ENCODE results near the gene SEMA3G. TPM values are rescaled to one million over a fixed set of nuclear protein-coding genes. Genes with fewer than 3 reads are reported as not detected.

Gene SEMA3G
- total RNA-seq, 2 experiments from 2014 or later, result 0.19 TPM; not detected in 1

GRCh38 chr3:52483081-52483480 is 38.2 kb upstream of the SEMA3G start:
- Mint-ChIP-seq H3K27me3 (no peaks in the 10 kb centered on the region), H3K9me3 (no peaks in the 10 kb centered on the region), H3K4me1 (no peaks in the 10 kb centered on the region), H3K4me3 (no peak overlapping the region), H3K27ac (no peak overlapping the region), H3K36me3 (peaks cover 11% of the 10 kb centered on the region)
- DNase-seq, result no peak

- no peak for DNase-seq
- no peak overlapping the region for H3K27ac Mint-ChIP-seq
- peaks cover 11% of the 10 kb centered on the region for H3K36me3 Mint-ChIP-seq
- H3K4me3 Mint-ChIP-seq, result no peak overlapping the region
- H3K27me3 Mint-ChIP-seq, result no peaks in the 10 kb centered on the region
- no peaks in the 10 kb centered on the region for H3K9me3 Mint-ChIP-seq
- no peaks in the 10 kb centered on the region for H3K4me1 Mint-ChIP-seq
Measured at GRCh38 chr3:52481819-52482521, 37.1 kb upstream of the SEMA3G start.

GRCh38 chr3:52480768-52481715 is 36.1 kb upstream of the SEMA3G start:
- no peak for DNase-seq
- Mint-ChIP-seq H3K9me3 (no peaks in the 10 kb centered on the region), H3K36me3 (peaks cover 11% of the 10 kb centered on the region), H3K27ac (no peak overlapping the region), H3K4me1 (no peaks in the 10 kb centered on the region), H3K27me3 (no peaks in the 10 kb centered on the region), H3K4me3 (no peak overlapping the region)

- H3K36me3 Mint-ChIP-seq, result peaks cover 9% of the 10 kb centered on the region
- no peak overlapping the region for H3K4me3 Mint-ChIP-seq
- no peaks in the 10 kb centered on the region for H3K4me1 Mint-ChIP-seq
- H3K9me3 Mint-ChIP-seq, result no peaks in the 10 kb centered on the region
- no peaks in the 10 kb centered on the region for H3K27me3 Mint-ChIP-seq
- H3K27ac Mint-ChIP-seq, result no peak overlapping the region
- no peak for DNase-seq
Measured at GRCh38 chr3:52479877-52480575, 35.1 kb upstream of the SEMA3G start.

GRCh38 chr3:52479037-52479876 is 34.4 kb upstream of the SEMA3G start:
- no peak for DNase-seq
- H3K27me3 Mint-ChIP-seq, result no peaks in the 10 kb centered on the region
- no peaks in the 10 kb centered on the region for H3K9me3 Mint-ChIP-seq
- H3K27ac Mint-ChIP-seq, result no peak overlapping the region
- no peaks in the 10 kb centered on the region for H3K4me1 Mint-ChIP-seq
- H3K4me3 Mint-ChIP-seq, result no peak overlapping the region
- H3K36me3 Mint-ChIP-seq, result peaks cover 9% of the 10 kb centered on the region

- Mint-ChIP-seq H3K27me3 (no peaks in the 10 kb centered on the region), H3K4me3 (no peak overlapping the region), H3K9me3 (no peaks in the 10 kb centered on the region), H3K27ac (no peak overlapping the region), H3K4me1 (no peaks in the 10 kb centered on the region), H3K36me3 (peaks cover 12% of the 10 kb centered on the region)
- no peak for DNase-seq
Measured at GRCh38 chr3:52477796-52478095, 32.8 kb upstream of the SEMA3G start.

GRCh38 chr3:52477076-52477795 is 32.3 kb upstream of the SEMA3G start:
- H3K36me3 Mint-ChIP-seq, result peaks cover 12% of the 10 kb centered on the region
- H3K27me3 Mint-ChIP-seq, result no peaks in the 10 kb centered on the region
- H3K27ac Mint-ChIP-seq, result no peak overlapping the region
- no peaks in the 10 kb centered on the region for H3K9me3 Mint-ChIP-seq
- H3K4me3 Mint-ChIP-seq, result no peak overlapping the region
- no peak for DNase-seq
- no peaks in the 10 kb centered on the region for H3K4me1 Mint-ChIP-seq

GRCh38 chr3:52473026-52473425 is 28.1 kb upstream of the SEMA3G start:
- no peak overlapping the region for H3K4me3 Mint-ChIP-seq
- peaks cover 1% of the 10 kb centered on the region for H3K4me1 Mint-ChIP-seq
- H3K27me3 Mint-ChIP-seq, result no peaks in the 10 kb centered on the region
- H3K27ac Mint-ChIP-seq, result no peak overlapping the region
- H3K9me3 Mint-ChIP-seq, result no peaks in the 10 kb centered on the region
- no peak for DNase-seq
- peaks cover 7% of the 10 kb centered on the region for H3K36me3 Mint-ChIP-seq

GRCh38 chr3:52472239-52473000 is 27.5 kb upstream of the SEMA3G start:
- H3K27me3 Mint-ChIP-seq, result no peaks in the 10 kb centered on the region
- no peak overlapping the region for H3K27ac Mint-ChIP-seq
- H3K4me1 Mint-ChIP-seq, result peaks cover 1% of the 10 kb centered on the region

GRCh38 chr3:52471371-52472238 is 26.7 kb upstream of the SEMA3G start:
- peaks cover 1% of the 10 kb centered on the region for H3K4me1 Mint-ChIP-seq
- no peak overlapping the region for H3K27ac Mint-ChIP-seq
- no peaks in the 10 kb centered on the region for H3K9me3 Mint-ChIP-seq
- DNase-seq, result no peak
- no peaks in the 10 kb centered on the region for H3K27me3 Mint-ChIP-seq
- peaks cover 7% of the 10 kb centered on the region for H3K36me3 Mint-ChIP-seq
- no peak overlapping the region for H3K4me3 Mint-ChIP-seq

More at GRCh38 chr3:52472239-52473000, 27.5 kb upstream of the SEMA3G start:
- Mint-ChIP-seq H3K9me3 (no peaks in the 10 kb centered on the region), H3K4me3 (no peak overlapping the region), H3K36me3 (peaks cover 7% of the 10 kb centered on the region)
- DNase-seq, result no peak

GRCh38 chr3:52470920-52471319 is 26.0 kb upstream of the SEMA3G start:
- H3K27ac Mint-ChIP-seq, result no peak overlapping the region
- no peaks in the 10 kb centered on the region for H3K9me3 Mint-ChIP-seq
- no peak for DNase-seq
- H3K36me3 Mint-ChIP-seq, result peaks cover 7% of the 10 kb centered on the region
- H3K4me3 Mint-ChIP-seq, result no peak overlapping the region
- no peaks in the 10 kb centered on the region for H3K27me3 Mint-ChIP-seq
- peaks cover 1% of the 10 kb centered on the region for H3K4me1 Mint-ChIP-seq

- Mint-ChIP-seq H3K36me3 (peaks cover 9% of the 10 kb centered on the region), H3K27ac (no peak overlapping the region), H3K4me1 (peaks cover 1% of the 10 kb centered on the region), H3K27me3 (no peaks in the 10 kb centered on the region), H3K4me3 (no peak overlapping the region), H3K9me3 (no peaks in the 10 kb centered on the region)
- no peak for DNase-seq
Measured at GRCh38 chr3:52469001-52469400, 24.1 kb upstream of the SEMA3G start.

- H3K4me3 Mint-ChIP-seq, result no peak overlapping the region
- H3K36me3 Mint-ChIP-seq, result peaks cover 5% of the 10 kb centered on the region
- H3K9me3 Mint-ChIP-seq, result no peaks in the 10 kb centered on the region
- H3K4me1 Mint-ChIP-seq, result peaks cover 3% of the 10 kb centered on the region
- H3K27ac Mint-ChIP-seq, result peak overlapping the region; percentile 47
- DNase-seq, result no peak
- H3K27me3 Mint-ChIP-seq, result no peaks in the 10 kb centered on the region
Measured at GRCh38 chr3:52468336-52468735, 23.4 kb upstream of the SEMA3G start.
